A549 (cell line): ENCODE measurements around the gene RHOBTB1. TPM values are rescaled to one million over a fixed set of nuclear protein-coding genes. Genes with fewer than 3 reads are reported as not detected.

ENCODE experiments used
- ATAC-seq, 2 experiments: fragments of 200-7000 bp in 1 of 2; fragments of >200 bp in 1 of 2; cut with Nextera tagmentation in 1 of 2; cut with Tn5 transposase in 1 of 2; 3 replicates each; pipeline versions ENCODE4 v1.8.0 to v1.9.1; 2018 to 2020; ENCODE audit warnings: mild to moderate bottlenecking in 1 of 2, moderate library complexity in 1 of 2
- CTCF ChIA-PET: fragments of 300-600 bp; sonication (Branson Sonifier 250); formaldehyde crosslinking; extraction: SDS; loops from one replicate; lab custom pipeline; 2021; ENCODE audit warnings: antibody characterized with exemption, inconsistent platforms; lab: Yijun Ruan, JAX
- POLR2A ChIA-PET: fragments of 350-600 bp; formaldehyde crosslinking; extraction: SDS; loops from one replicate; lab custom pipeline; 2021; ENCODE audit warnings: antibody characterized with exemption, inconsistent platforms; lab: Yijun Ruan, JAX
- DNase-seq, 2 experiments: peaks; one replicate each; pipeline versions ENCODE4 v3.0.0 to v3.0.0-alpha.2; 2011 to 2016; ENCODE audit warnings: low read depth in 1 of 2, low spot score in 1 of 2
- FAIRE-seq: peaks from 2 replicates; lab custom pipeline; 2011; peaks lifted over from hg19 to GRCh38; lab: Jason Lieb, UNC
- H3K27ac ChIP-seq, 2 experiments: fragments of >200 bp; sonication (Bioruptor Twin); formaldehyde crosslinking; 3 replicates each; pipeline ENCODE4 v1.5.1; 2016 to 2017
- H3K4me1 ChIP-seq: fragments of >200 bp; sonication (Bioruptor Twin); formaldehyde crosslinking; 3 replicates; pipeline ENCODE4 v1.6.1; 2016
- H3K4me2 ChIP-seq: fragments of >200 bp; sonication (Bioruptor Twin); formaldehyde crosslinking; 3 replicates; pipeline ENCODE4 v1.6.1; 2016
- H3K4me3 ChIP-seq: fragments of >200 bp; sonication (Bioruptor Twin); formaldehyde crosslinking; 3 replicates; pipeline ENCODE4 v1.5.1; 2016
- H3K9me3 ChIP-seq: fragments of >200 bp; sonication (Bioruptor Twin); formaldehyde crosslinking; 3 replicates; pipeline ENCODE4 v1.6.1; 2016
- BHLHE40 ChIP-seq: IDR thresholded peaks from 2 replicates; pipeline ENCODE4 v1.6.1; 2012; ENCODE audit warnings: low read depth, low read length, inconsistent platforms
- CBX8 ChIP-seq: fragments of 200-600 bp; sonication (generic); IDR thresholded peaks from 2 replicates; pipeline ENCODE4 v1.6.1; 2016
- ESRRA ChIP-seq: fragments of 150-350 bp; IDR thresholded peaks from 2 replicates; pipeline ENCODE4 v1.6.1; 2014; ENCODE audit warnings: mild to moderate bottlenecking, low read length, borderline replicate concordance
- FOSL2 ChIP-seq, 2 experiments: fragments of 450-650 bp in 1 of 2; fragments of >200 bp in 1 of 2; sonication (Bioruptor Twin) in 1 of 2; formaldehyde crosslinking; IDR thresholded peaks; 2 replicates each; pipeline versions ENCODE4 v1.5.0 to v1.6.1; 2016 to 2020; ENCODE audit warnings: mild to moderate bottlenecking in 1 of 2, moderate library complexity in 1 of 2
- FOXS1 ChIP-seq: fragments of 250-450 bp; sonication (Bioruptor Pico); IDR thresholded peaks from 2 replicates; pipeline ENCODE4 v1.5.0; 2020; ENCODE audit warnings: mild to moderate bottlenecking, moderate library complexity
- GATA3 ChIP-seq: IDR thresholded peaks from 2 replicates; pipeline ENCODE4 v1.6.1; 2012; ENCODE audit warnings: borderline replicate concordance
- HDAC2 ChIP-seq: fragments of 200-600 bp; sonication (generic); IDR thresholded peaks from 2 replicates; pipeline ENCODE4 v1.6.1; 2016
- HOXB13 ChIP-seq: fragments of 250-450 bp; sonication (Bioruptor Pico); IDR thresholded peaks from 2 replicates; pipeline ENCODE4 v1.5.0; 2020; ENCODE audit warnings: low read depth, mild to moderate bottlenecking, moderate library complexity
- HOXB5 ChIP-seq: fragments of 250-450 bp; sonication (Bioruptor Pico); IDR thresholded peaks from 2 replicates; pipeline ENCODE4 v1.5.0; 2020; ENCODE audit warnings: mild to moderate bottlenecking, moderate library complexity
- JUNB ChIP-seq: fragments of >200 bp; sonication (Bioruptor Twin); formaldehyde crosslinking; IDR thresholded peaks from 2 replicates; pipeline ENCODE4 v1.6.1; 2016
- KDM1A ChIP-seq: fragments of 200-600 bp; sonication (generic); IDR thresholded peaks from 2 replicates; pipeline ENCODE4 v1.6.1; 2016; ENCODE audit warnings: low read depth, mild to moderate bottlenecking
- MAZ ChIP-seq: fragments of 150-350 bp; IDR thresholded peaks from 2 replicates; pipeline ENCODE4 v1.6.1; 2014; ENCODE audit warnings: antibody characterized with exemption, low read depth, low read length, borderline replicate concordance
- MYC ChIP-seq: IDR thresholded peaks from 2 replicates; pipeline ENCODE4 v1.6.1; 2012; ENCODE audit warnings: mild to moderate bottlenecking, inconsistent platforms, low read length, improper control_type of control experiment, borderline replicate concordance
- NPAS2 ChIP-seq: fragments of 250-450 bp; sonication (Bioruptor Pico); IDR thresholded peaks from 2 replicates; pipeline ENCODE4 v1.8.0; 2022; ENCODE audit warnings: mild to moderate bottlenecking, moderate library complexity, borderline replicate concordance
- POLR2A ChIP-seq: IDR thresholded peaks from 2 replicates; pipeline ENCODE4 v1.6.1; 2012; ENCODE audit warnings: mild to moderate bottlenecking, low read length
- RCOR1 ChIP-seq: fragments of 150-350 bp; IDR thresholded peaks from 2 replicates; pipeline ENCODE4 v1.6.1; 2014; ENCODE audit warnings: antibody characterized with exemption, low read length, low read depth
- RFX5 ChIP-seq: fragments of 450-650 bp; IDR thresholded peaks from 2 replicates; pipeline ENCODE4 v1.7.1; 2014; ENCODE audit warnings: antibody characterized with exemption, mild to moderate bottlenecking, moderate library complexity
- SMC3 ChIP-seq: fragments of >200 bp; sonication (Bioruptor Twin); formaldehyde crosslinking; IDR thresholded peaks from 3 replicates; pipeline ENCODE4 v1.6.1; 2018; ENCODE audit warnings: inconsistent platforms
- TP53 ChIP-seq: fragments of 250-450 bp; sonication (Bioruptor Pico); IDR thresholded peaks from 2 replicates; pipeline ENCODE4 v1.5.0; 2021; ENCODE audit warnings: mild to moderate bottlenecking, moderate library complexity
- ZC3H11A ChIP-seq: fragments of 450-650 bp; IDR thresholded peaks from 2 replicates; pipeline ENCODE4 v1.6.1; 2014; ENCODE audit warnings: antibody characterized with exemption, mild to moderate bottlenecking
- ZFP36 ChIP-seq: fragments of 450-650 bp; IDR thresholded peaks from 2 replicates; pipeline ENCODE4 v1.6.1; 2014; ENCODE audit warnings: borderline replicate concordance; ENCODE audit not compliant: partially characterized antibody
- ZNF302 ChIP-seq: fragments of 250-450 bp; sonication (Bioruptor Pico); IDR thresholded peaks from 2 replicates; pipeline ENCODE4 v1.9.0; 2021; ENCODE audit warnings: inconsistent platforms, mild to moderate bottlenecking, moderate library complexity
- WGBS: methylation state at CpG from one replicate; pipeline ENCODE4 v1.1.6; 2017; ENCODE audit errors: missing lambda C conversion rate; 5-methylcytosine and 5-hydroxymethylcytosine counted together
- polyA plus RNA-seq, 4 experiments: library from polyadenylated mRNA; depleted of rRNA in 3 of 4; stranded (reverse); fragments of >200 nt; fragmentation: RNase III in 1 of 4; extraction: RNeasy Plus Mini Kit Qiagen cat#74134 plus additional on column Dnase treatment in 1 of 4; gene quantifications; 2 replicates in 3 of 4; 3 replicates in 1 of 4; pipeline ENCODE4 v1.2.3, GENCODE V29; 2011 to 2017
- TF ChIP-seq, protein P1 (sequence below): fragments of 450-650 bp; IDR thresholded peaks from 2 replicates; pipeline ENCODE4 v1.6.1; 2014; ENCODE audit warnings: antibody characterized with exemption
- TF ChIP-seq, protein P2 (sequence below): IDR thresholded peaks from 2 replicates; pipeline ENCODE4 v1.6.1; 2012; ENCODE audit warnings: low read depth, borderline replicate concordance
- TF ChIP-seq, protein P3 (sequence below): fragments of >200 bp; sonication (Bioruptor Twin); formaldehyde crosslinking; IDR thresholded peaks from 2 replicates; pipeline ENCODE4 v1.6.1; 2016
- TF ChIP-seq, protein P4 (sequence below): fragments of 150-350 bp; IDR thresholded peaks from 2 replicates; pipeline ENCODE4 v1.6.1; 2014; ENCODE audit warnings: low read depth, mild to moderate bottlenecking, low read length
- TF ChIP-seq, protein P5 (sequence below): IDR thresholded peaks from 2 replicates; pipeline ENCODE4 v1.6.1; 2012
- TF ChIP-seq, protein P6 (sequence below): IDR thresholded peaks from 2 replicates; pipeline ENCODE4 v1.6.1; 2012
- TF ChIP-seq, protein P7 (sequence below): fragments of >200 bp; sonication (Bioruptor Twin); formaldehyde crosslinking; IDR thresholded peaks from 3 replicates; pipeline ENCODE4 v1.6.1; 2016

Gene RHOBTB1
- polyA plus RNA-seq, 2 of the 4 experiments (the other 2 are of a cell fraction) = 6.6 to 24.7 TPM

DNA sequence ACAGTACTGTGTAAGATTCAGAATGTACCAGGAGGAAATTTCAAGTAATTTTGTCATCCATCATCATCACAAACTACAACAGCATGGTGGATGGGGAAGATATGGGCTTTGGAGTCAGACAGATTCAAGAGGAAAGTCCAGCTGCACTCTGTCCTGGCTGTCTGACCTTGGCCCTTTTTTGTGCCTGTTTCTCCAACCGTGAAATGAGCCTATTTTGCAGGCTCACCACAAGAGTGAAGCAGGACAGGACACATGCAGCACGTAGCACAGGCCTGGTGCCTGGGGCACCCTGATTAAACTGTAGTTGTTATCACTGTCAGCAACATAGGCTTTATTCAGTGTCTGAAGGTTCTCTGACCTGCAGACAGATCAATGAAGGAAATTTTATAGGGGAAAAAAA, 37.6 kb downstream of the RHOBTB1 start:
- FAIRE-seq (no peak), ATAC-seq (no peak), DNase-seq (no peak)
- Histone ChIP-seq H3K4me1 (peaks cover 8% of the 10 kb centered on the region), H3K4me3 (no peak overlapping the region), H3K9me3 (peaks cover 7% of the 10 kb centered on the region; the same call in 2 of the 3 replicates)
- 82% methylated on average over 2 of the region's 2 CpGs for whole genome bisulfite sequencing
- CTCF ChIA-PET = no interaction called here
- TF ChIP-seq CBX8 = no peak
- TF ChIP-seq, all 56 proteins: peak for 0
- H3K4me2 ChIP-seq = no peak overlapping the region
- POLR2A ChIA-PET = no interaction called here
- H3K27ac ChIP-seq = no peak overlapping the region

DNA sequence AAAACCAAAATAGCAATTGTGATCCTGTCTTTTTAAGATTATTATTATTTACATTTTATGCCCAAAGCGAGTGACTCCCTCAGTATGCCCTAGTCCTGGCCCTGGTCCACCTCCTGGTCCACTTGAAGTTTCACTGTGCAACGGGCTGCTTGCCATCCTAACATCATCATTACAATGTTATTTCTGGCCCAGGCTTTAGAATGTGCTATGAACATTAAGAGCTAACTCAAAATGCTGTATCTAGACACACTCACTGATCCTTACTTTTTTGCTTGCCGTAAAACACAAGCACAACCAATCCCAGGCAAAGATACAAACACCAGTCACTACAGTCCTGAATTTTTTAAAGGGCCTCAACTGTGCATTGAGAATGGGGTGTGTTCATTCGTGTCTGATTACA, 38.4 kb downstream of the RHOBTB1 start:
- TF ChIP-seq RCOR1 (no peak), MAZ (no peak), HOXB13 (CRISPR knock-in tag) (no peak), SMC3 (no peak), BHLHE40 (no peak), JUNB (no peak), ZC3H11A (no peak), FOXS1 (CRISPR knock-in tag) (no peak), FOSL2 (IDR thresholded peaks at IDR 0.05) (no peak), FOSL2 (CRISPR knock-in tag; IDR thresholded peaks at IDR 0.05) (no peak), HDAC2 (no peak), ZFP36 (no peak), NPAS2 (CRISPR knock-in tag) (no peak), ESRRA (no peak), ZNF302 (CRISPR knock-in tag) (no peak), TP53 (CRISPR knock-in tag) (no peak)
- TF ChIP-seq, protein P1, sequence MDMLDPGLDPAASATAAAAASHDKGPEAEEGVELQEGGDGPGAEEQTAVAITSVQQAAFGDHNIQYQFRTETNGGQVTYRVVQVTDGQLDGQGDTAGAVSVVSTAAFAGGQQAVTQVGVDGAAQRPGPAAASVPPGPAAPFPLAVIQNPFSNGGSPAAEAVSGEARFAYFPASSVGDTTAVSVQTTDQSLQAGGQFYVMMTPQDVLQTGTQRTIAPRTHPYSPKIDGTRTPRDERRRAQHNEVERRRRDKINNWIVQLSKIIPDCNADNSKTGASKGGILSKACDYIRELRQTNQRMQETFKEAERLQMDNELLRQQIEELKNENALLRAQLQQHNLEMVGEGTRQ = no peak
- TF ChIP-seq, protein P2, sequence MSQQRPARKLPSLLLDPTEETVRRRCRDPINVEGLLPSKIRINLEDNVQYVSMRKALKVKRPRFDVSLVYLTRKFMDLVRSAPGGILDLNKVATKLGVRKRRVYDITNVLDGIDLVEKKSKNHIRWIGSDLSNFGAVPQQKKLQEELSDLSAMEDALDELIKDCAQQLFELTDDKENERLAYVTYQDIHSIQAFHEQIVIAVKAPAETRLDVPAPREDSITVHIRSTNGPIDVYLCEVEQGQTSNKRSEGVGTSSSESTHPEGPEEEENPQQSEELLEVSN = no peak
- TF ChIP-seq, protein P3, sequence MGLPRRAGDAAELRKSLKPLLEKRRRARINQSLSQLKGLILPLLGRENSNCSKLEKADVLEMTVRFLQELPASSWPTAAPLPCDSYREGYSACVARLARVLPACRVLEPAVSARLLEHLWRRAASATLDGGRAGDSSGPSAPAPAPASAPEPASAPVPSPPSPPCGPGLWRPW = no peak
- TF ChIP-seq, protein P4, sequence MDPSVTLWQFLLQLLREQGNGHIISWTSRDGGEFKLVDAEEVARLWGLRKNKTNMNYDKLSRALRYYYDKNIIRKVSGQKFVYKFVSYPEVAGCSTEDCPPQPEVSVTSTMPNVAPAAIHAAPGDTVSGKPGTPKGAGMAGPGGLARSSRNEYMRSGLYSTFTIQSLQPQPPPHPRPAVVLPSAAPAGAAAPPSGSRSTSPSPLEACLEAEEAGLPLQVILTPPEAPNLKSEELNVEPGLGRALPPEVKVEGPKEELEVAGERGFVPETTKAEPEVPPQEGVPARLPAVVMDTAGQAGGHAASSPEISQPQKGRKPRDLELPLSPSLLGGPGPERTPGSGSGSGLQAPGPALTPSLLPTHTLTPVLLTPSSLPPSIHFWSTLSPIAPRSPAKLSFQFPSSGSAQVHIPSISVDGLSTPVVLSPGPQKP = no peak
- TF ChIP-seq, protein P5, sequence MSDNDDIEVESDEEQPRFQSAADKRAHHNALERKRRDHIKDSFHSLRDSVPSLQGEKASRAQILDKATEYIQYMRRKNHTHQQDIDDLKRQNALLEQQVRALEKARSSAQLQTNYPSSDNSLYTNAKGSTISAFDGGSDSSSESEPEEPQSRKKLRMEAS = no peak
- Histone ChIP-seq H3K9me3 (peaks cover 7% of the 10 kb centered on the region; the same call in 2 of the 3 replicates), H3K4me3 (no peak overlapping the region), H3K4me1 (peaks cover 14% of the 10 kb centered on the region), H3K27ac (no peak overlapping the region), H3K4me2 (no peak overlapping the region)
- WGBS = 82% methylated on average over 4 of the region's 4 CpGs
- DNase-seq = no peak
- ChIA-PET CTCF (no interaction called here), POLR2A (no interaction called here)
- FAIRE-seq = no peak
- no peak for ATAC-seq

DNA sequence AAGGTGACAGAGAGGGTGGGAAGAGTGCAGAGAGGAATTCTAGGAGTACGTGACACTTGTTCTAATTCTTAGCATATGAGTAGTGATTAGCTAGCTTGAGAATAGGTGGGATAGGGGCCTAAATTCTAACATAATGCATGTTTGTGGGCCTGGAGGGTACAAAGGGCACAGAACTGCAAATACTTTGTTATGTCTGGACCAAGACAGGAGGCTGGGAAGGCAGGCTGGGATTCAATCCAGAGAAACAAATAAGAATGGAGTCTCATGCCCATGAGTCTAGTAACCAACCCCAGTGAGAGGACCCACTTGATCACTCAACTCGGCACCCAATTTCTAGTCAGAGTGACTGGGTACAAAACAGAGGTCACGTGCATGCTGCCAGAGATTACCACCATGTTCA, 40.9 kb downstream of the RHOBTB1 start:
- H3K4me1 ChIP-seq = peaks cover 14% of the 10 kb centered on the region
- H3K4me3 ChIP-seq = no peak overlapping the region
- POLR2A ChIA-PET = no interaction called here
- H3K27ac ChIP-seq = no peak overlapping the region
- no peak for FAIRE-seq
- H3K4me2 ChIP-seq = no peak overlapping the region
- CTCF ChIA-PET = interaction anchor here (0.7 kb wide), 1 partner anchor 716 kb away, joined by 5 read pairs; no protein-coding TSS in a partner anchor
- no peak for ATAC-seq
- DNase-seq = no peak
- peaks cover 7% of the 10 kb centered on the region; the same call in 2 of the 3 replicates for H3K9me3 ChIP-seq
- whole genome bisulfite sequencing = 90% methylated on average over 3 of the region's 3 CpGs
- TF ChIP-seq, protein P1 = no peak
- no peak for TF ChIP-seq KDM1A
- TF ChIP-seq, protein P3 = no peak
- no peak for TF ChIP-seq POLR2A
- TF ChIP-seq HOXB5 (CRISPR knock-in tag) = no peak
- no peak for TF ChIP-seq MYC
- TF ChIP-seq GATA3 = no peak
- no peak for TF ChIP-seq FOSL2 (IDR thresholded peaks at IDR 0.05)
- TF ChIP-seq FOSL2 (CRISPR knock-in tag; IDR thresholded peaks at IDR 0.05) = no peak
- TF ChIP-seq RFX5 = no peak
- TF ChIP-seq, protein P6, sequence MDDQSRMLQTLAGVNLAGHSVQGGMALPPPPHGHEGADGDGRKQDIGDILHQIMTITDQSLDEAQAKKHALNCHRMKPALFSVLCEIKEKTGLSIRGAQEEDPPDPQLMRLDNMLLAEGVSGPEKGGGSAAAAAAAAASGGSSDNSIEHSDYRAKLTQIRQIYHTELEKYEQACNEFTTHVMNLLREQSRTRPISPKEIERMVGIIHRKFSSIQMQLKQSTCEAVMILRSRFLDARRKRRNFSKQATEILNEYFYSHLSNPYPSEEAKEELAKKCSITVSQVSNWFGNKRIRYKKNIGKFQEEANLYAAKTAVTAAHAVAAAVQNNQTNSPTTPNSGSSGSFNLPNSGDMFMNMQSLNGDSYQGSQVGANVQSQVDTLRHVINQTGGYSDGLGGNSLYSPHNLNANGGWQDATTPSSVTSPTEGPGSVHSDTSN = no peak
- TF ChIP-seq HOXB13 (CRISPR knock-in tag) = no peak
- TF ChIP-seq, protein P7, sequence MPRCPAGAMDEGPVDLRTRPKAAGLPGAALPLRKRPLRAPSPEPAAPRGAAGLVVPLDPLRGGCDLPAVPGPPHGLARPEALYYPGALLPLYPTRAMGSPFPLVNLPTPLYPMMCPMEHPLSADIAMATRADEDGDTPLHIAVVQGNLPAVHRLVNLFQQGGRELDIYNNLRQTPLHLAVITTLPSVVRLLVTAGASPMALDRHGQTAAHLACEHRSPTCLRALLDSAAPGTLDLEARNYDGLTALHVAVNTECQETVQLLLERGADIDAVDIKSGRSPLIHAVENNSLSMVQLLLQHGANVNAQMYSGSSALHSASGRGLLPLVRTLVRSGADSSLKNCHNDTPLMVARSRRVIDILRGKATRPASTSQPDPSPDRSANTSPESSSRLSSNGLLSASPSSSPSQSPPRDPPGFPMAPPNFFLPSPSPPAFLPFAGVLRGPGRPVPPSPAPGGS = no peak
- TF ChIP-seq JUNB = no peak
